ENCODE data around the gene PRMT5. TPM values are rescaled to one million over a fixed set of nuclear protein-coding genes. Genes with fewer than 3 reads are reported as not detected.
A peak's percentile ranks its signal among the peaks of the same experiment; 100 is the strongest.

PRMT5 gene
- total RNA-seq, 1 experiment from 2014 or later = 107 TPM

DNA sequence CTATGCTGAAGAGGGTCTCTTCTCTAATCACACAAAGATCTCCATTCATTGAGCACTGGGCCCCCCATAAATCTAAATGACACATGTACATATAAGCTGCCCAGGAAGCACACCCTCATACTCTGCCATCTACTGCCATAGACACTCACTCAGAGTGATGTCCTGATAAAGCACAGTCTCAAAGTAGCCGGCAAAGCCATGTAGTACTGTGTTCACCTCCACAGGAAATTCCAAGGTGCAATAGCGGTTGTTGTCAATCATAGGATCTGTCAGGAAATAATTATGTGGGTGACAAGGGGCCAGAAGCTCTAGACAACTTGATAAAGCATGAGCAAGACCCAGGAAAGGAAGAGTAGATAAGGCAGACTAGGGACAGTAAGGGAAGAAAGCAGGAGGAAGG lies 6.9 kb downstream of the PRMT5 start:
- Mint-ChIP-seq H3K27ac (ENCODE audit: unreplicated experiment) (no peak overlapping the region), H3K36me3 (ENCODE audit: insufficient read depth, unreplicated experiment) (peaks cover 86% of the 10 kb centered on the region), H3K9me3 (ENCODE audit: unreplicated experiment) (no peaks in the 10 kb centered on the region), H3K4me3 (ENCODE audit: unreplicated experiment) (no peak overlapping the region), H3K27me3 (ENCODE audit: insufficient read depth, unreplicated experiment) (peaks cover 2% of the 10 kb centered on the region), H3K4me1 (ENCODE audit: low read depth, unreplicated experiment) (peaks cover 6% of the 10 kb centered on the region)
- no peak for TF ChIP-seq CTCF (IDR thresholded peaks at IDR 0.05; ENCODE audit: insufficient read depth in 1 of 2, low read depth in 1 of 2, low read length in 1 of 2, severe bottlenecking in 1 of 2, unreplicated experiment in 1 of 2)
- no peak for DNase-seq
- peaks cover 8% of the 10 kb centered on the region for H3K4me1 ChIP-seq
- no peak overlapping the region for H3K4me3 ChIP-seq (ENCODE audit: low read depth, low read length)
- intact Hi-C loops (cut with micrococcal nuclease; ENCODE audit: unreplicated experiment) = no loop called here
- H3K9me3 ChIP-seq = no peaks in the 10 kb centered on the region
- H3K36me3 ChIP-seq (ENCODE audit: control insufficient read depth, insufficient read depth, low read length) = peaks cover 3% of the 10 kb centered on the region; the same call in 1 of the 2 replicates
- ChIA-PET POLR2A (no interaction called here), CTCF (no interaction called here)
- H3K27me3 ChIP-seq (replicated peaks; ENCODE audit: control insufficient read depth, insufficient read depth, low read length) = no peaks in the 10 kb centered on the region
- no TSS peak for BruUV-seq (replicated peaks)

GRCh38 chr14:22920697-22921096 lies 8.5 kb downstream of the PRMT5 start:
- Histone ChIP-seq H3K27me3 (replicated peaks; ENCODE audit: control insufficient read depth, insufficient read depth, low read length) (no peaks in the 10 kb centered on the region), H3K36me3 (ENCODE audit: control insufficient read depth, insufficient read depth, low read length) (peaks cover 3% of the 10 kb centered on the region; the same call in 1 of the 2 replicates), H3K4me1 (peaks cover 8% of the 10 kb centered on the region), H3K4me3 (ENCODE audit: low read depth, low read length) (no peak overlapping the region), H3K9me3 (no peaks in the 10 kb centered on the region)
- Mint-ChIP-seq H3K9me3 (ENCODE audit: unreplicated experiment) (no peaks in the 10 kb centered on the region), H3K36me3 (ENCODE audit: insufficient read depth, unreplicated experiment) (peaks cover 74% of the 10 kb centered on the region), H3K4me1 (ENCODE audit: low read depth, unreplicated experiment) (peaks cover 6% of the 10 kb centered on the region), H3K4me3 (ENCODE audit: unreplicated experiment) (no peak overlapping the region), H3K27me3 (ENCODE audit: insufficient read depth, unreplicated experiment) (peaks cover 2% of the 10 kb centered on the region), H3K27ac (ENCODE audit: unreplicated experiment) (no peak overlapping the region)
- ChIA-PET POLR2A (no interaction called here), CTCF (interaction anchor here (0.6 kb wide), 1 partner anchor 113 kb away, joined by 4 read pairs; no protein-coding TSS in a partner anchor)
- TF ChIP-seq CTCF (IDR thresholded peaks at IDR 0.05; ENCODE audit: insufficient read depth in 1 of 2, low read depth in 1 of 2, low read length in 1 of 2, severe bottlenecking in 1 of 2, unreplicated experiment in 1 of 2) = no peak
- DNase-seq = no peak
- BruUV-seq (replicated peaks) = no TSS peak
- intact Hi-C loops (cut with micrococcal nuclease; ENCODE audit: unreplicated experiment) = no loop called here

- ChIA-PET CTCF (interaction anchor here (1.4 to 1.7 kb wide), 2 partner anchors 10 to 67 kb away, joined by 4 to 5 read pairs; partner anchors contain the start of gene PRMT5), POLR2A (interaction anchor here (0.6 to 1.9 kb wide), 5 partner anchors 31 to 331 kb away, joined by 3 to 9 read pairs (median 4); partner anchors contain the start of gene HAUS4)
- Mint-ChIP-seq H3K9me3 (ENCODE audit: unreplicated experiment) (no peaks in the 10 kb centered on the region), H3K27ac (ENCODE audit: unreplicated experiment) (peak overlapping the region; percentile 100), H3K27me3 (ENCODE audit: insufficient read depth, unreplicated experiment) (peaks cover 2% of the 10 kb centered on the region), H3K36me3 (ENCODE audit: insufficient read depth, unreplicated experiment) (peaks cover 63% of the 10 kb centered on the region), H3K4me3 (ENCODE audit: unreplicated experiment) (peak overlapping the region; percentile 90), H3K4me1 (ENCODE audit: low read depth, unreplicated experiment) (peaks cover 6% of the 10 kb centered on the region)
- Histone ChIP-seq H3K9me3 (no peaks in the 10 kb centered on the region), H3K4me3 (ENCODE audit: low read depth, low read length) (peak overlapping the region; percentile 29), H3K27me3 (replicated peaks; ENCODE audit: control insufficient read depth, insufficient read depth, low read length) (no peaks in the 10 kb centered on the region), H3K36me3 (ENCODE audit: control insufficient read depth, insufficient read depth, low read length) (peaks cover 3% of the 10 kb centered on the region; the same call in 1 of the 2 replicates), H3K4me1 (peaks cover 8% of the 10 kb centered on the region)
- BruUV-seq (replicated peaks) = TSS peak; percentile 90
- TF ChIP-seq CTCF (IDR thresholded peaks at IDR 0.05; ENCODE audit: insufficient read depth in 1 of 2, low read depth in 1 of 2, low read length in 1 of 2, severe bottlenecking in 1 of 2, unreplicated experiment in 1 of 2) = no peak
- intact Hi-C loops (cut with micrococcal nuclease; ENCODE audit: unreplicated experiment) = loop anchor here (1.0 to 5.0 kb wide), 4 partner anchors 10 to 97 kb away; partner anchors contain the start of genes LRP10 and PRMT5
- no peak for DNase-seq
Measured at GRCh38 chr14:22919601-22919921, 9.6 kb downstream of the PRMT5 start.

Measured in Caco-2 (cell line).